Activated T-helper 1 cell treated with anti-CD3 and anti-CD28 coated beads, Interleukin-12 subunit alpha, Interleukin-12 subunit beta, Interleukin-2, Interleukin-4 antibody, amounts not matched to agents 30 ng/mL and 10 ng/mL and 1 ng/mL, durations not matched to agents 14 hours and 24 hours and 36 hours (primary cell): ENCODE measurements around the gene EP400. TPM values are rescaled to one million over a fixed set of nuclear protein-coding genes. Genes with fewer than 3 reads are reported as not detected.

Experiments used
- DNase-seq: peaks from one replicate; pipeline ENCODE4 v3.0.0; 2021; ENCODE audit warnings: low spot score
- H3K27ac Mint-ChIP-seq: one replicate; pipeline ENCODE4 v1.8.0; 2021; ENCODE audit warnings: mild to moderate bottlenecking, mixed read lengths
- H3K27me3 Mint-ChIP-seq: one replicate; pipeline ENCODE4 v1.8.0; 2022; ENCODE audit warnings: mild to moderate bottlenecking, moderate library complexity, mixed read lengths; ENCODE audit not compliant: insufficient read depth
- H3K36me3 Mint-ChIP-seq: one replicate; pipeline ENCODE4 v1.8.0; 2021; ENCODE audit warnings: low read depth, mixed read lengths
- H3K4me1 Mint-ChIP-seq: one replicate; pipeline ENCODE4 v1.8.0; 2021; ENCODE audit warnings: low read depth, mixed read lengths
- H3K4me3 Mint-ChIP-seq: one replicate; pipeline ENCODE4 v1.8.0; 2021; ENCODE audit warnings: mild to moderate bottlenecking, moderate library complexity, mixed read lengths
- H3K9me3 Mint-ChIP-seq: one replicate; pipeline ENCODE4 v1.8.0; 2021; ENCODE audit warnings: mixed read lengths
- intact Hi-C: fragments of 100-400 bp; cut with micrococcal nuclease; formaldehyde crosslinking; loops from one replicate; pipeline ENCODE4 v1.15.1; 2024
- total RNA-seq: library from RNA; stranded (reverse); gene quantifications from 2 replicates; pipeline ENCODE4 v1.2.3, GENCODE V29; 2022

Gene EP400
- total RNA-seq, 1 donor from 2014 or later: 66.6 TPM

DNA sequence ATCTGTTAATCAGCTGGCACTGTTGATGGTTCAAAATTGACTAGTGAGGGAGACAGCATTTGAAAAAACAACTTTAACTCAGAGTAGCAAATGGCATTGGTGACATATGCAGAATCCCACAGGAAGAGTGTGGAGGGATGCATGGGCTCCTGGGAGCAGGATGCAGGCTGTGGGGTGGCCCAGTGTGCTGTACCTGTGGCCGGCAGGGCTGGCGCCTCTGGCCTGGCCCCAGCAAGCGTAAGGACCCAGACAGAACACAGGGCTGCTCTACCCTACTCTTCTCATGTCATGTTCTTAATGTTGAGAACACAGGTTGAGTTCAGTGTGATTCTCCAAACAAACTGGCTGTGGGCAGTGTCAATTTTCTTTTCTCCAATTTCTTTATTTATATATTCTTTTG is 160.9 kb downstream of the EP400 start:
- H3K36me3 Mint-ChIP-seq: peaks cover 24% of the 10 kb centered on the region
- no peak overlapping the region for H3K27ac Mint-ChIP-seq
- H3K4me1 Mint-ChIP-seq: no peaks in the 10 kb centered on the region
- no peak overlapping the region for H3K4me3 Mint-ChIP-seq
- intact Hi-C loops: no loop called here
- DNase-seq: no peak
- no peaks in the 10 kb centered on the region for H3K27me3 Mint-ChIP-seq
- no peaks in the 10 kb centered on the region for H3K9me3 Mint-ChIP-seq

- peaks cover 22% of the 10 kb centered on the region for H3K36me3 Mint-ChIP-seq
- intact Hi-C loops: no loop called here
- H3K4me3 Mint-ChIP-seq: no peak overlapping the region
- no peak overlapping the region for H3K27ac Mint-ChIP-seq
- no peaks in the 10 kb centered on the region for H3K9me3 Mint-ChIP-seq
- H3K27me3 Mint-ChIP-seq: no peaks in the 10 kb centered on the region
- no peaks in the 10 kb centered on the region for H3K4me1 Mint-ChIP-seq
- DNase-seq: no peak
These were observed 162.0 kb downstream of the EP400 start for GRCh38 chr12:132111654-132112304.

DNA sequence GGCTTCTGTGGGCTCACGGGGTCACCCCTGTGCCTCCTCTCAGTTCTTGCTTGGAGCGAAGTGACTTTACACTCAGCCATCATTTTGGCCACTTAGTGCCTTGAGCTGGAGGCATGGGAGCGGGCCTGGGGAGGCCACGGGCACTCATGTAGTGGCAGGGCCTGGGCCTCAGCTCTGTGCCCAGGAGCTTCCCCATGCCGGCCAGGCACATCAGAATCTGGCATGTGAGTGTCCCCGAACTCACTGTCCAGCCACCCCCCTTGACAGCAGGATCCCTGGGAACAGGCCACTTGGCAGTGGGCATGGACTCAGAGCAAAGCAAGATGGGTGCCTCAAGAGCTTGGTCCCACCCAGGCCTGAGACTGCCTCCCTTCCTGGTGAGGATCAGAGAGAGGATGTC is 164.9 kb downstream of the EP400 start:
- Mint-ChIP-seq H3K9me3 (no peaks in the 10 kb centered on the region), H3K36me3 (peaks cover 13% of the 10 kb centered on the region), H3K27me3 (no peaks in the 10 kb centered on the region), H3K4me3 (no peak overlapping the region), H3K4me1 (no peaks in the 10 kb centered on the region), H3K27ac (no peak overlapping the region)
- intact Hi-C loops: no loop called here
- DNase-seq: no peak

GRCh38 chr12:132115500-132115899 is 165.8 kb downstream of the EP400 start:
- no peak overlapping the region for H3K4me3 Mint-ChIP-seq
- no peaks in the 10 kb centered on the region for H3K4me1 Mint-ChIP-seq
- peaks cover 9% of the 10 kb centered on the region for H3K36me3 Mint-ChIP-seq
- intact Hi-C loops: no loop called here
- no peak overlapping the region for H3K27ac Mint-ChIP-seq
- no peaks in the 10 kb centered on the region for H3K9me3 Mint-ChIP-seq
- H3K27me3 Mint-ChIP-seq: no peaks in the 10 kb centered on the region
- no peak for DNase-seq

DNA sequence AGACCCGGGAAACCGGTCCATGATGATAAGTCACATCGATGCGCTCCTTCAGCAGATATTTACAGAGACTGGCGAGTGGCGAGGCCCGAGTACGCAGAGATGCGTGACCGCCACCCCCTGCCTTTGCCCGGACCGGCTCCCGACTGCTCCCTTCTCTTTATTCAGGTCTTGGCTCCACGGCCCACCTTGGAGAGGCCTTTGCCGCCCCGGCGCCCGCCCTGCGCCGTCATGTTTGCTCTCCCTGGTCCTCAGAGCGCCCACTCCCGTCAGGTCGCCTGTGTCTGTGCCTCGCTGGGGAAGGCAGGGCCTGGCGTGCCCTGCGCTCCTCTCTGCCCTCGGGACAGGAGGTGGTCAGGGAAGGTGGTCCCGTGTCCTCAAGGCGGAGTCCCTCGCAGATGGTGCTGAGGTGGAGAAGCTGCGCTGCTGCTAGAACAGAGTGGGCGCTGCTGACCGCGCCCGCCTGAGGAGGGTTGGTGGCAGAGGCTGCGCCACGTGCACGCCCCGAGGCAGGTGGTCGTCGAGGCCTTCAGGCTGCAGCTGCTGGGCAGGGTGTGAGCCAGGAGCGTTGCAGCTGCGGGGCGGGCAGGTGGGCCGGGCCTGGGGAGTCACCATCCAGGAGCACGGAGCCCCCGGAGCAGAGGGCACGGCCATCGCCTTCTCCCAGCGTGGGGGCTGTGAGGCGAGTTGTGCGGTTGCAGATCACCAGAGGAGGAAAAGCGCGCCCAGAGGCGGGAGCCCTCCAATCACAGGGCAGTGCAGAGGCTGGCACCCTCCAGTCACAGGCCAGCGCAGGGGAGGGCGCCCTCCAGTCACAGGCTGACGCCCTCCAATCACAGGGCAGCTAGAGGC is 167.2 kb downstream of the EP400 start:
- Mint-ChIP-seq H3K9me3 (no peaks in the 10 kb centered on the region), H3K36me3 (peaks cover 2% of the 10 kb centered on the region), H3K27me3 (no peaks in the 10 kb centered on the region), H3K4me1 (no peaks in the 10 kb centered on the region), H3K4me3 (no peak overlapping the region), H3K27ac (no peak overlapping the region)
- intact Hi-C loops: no loop called here
- DNase-seq: no peak

GRCh38 chr12:132117558-132117875 is 167.8 kb downstream of the EP400 start:
- no peak for DNase-seq
- Mint-ChIP-seq H3K4me1 (no peaks in the 10 kb centered on the region), H3K9me3 (no peaks in the 10 kb centered on the region), H3K27ac (no peak overlapping the region), H3K27me3 (no peaks in the 10 kb centered on the region), H3K36me3 (peaks cover 2% of the 10 kb centered on the region), H3K4me3 (no peak overlapping the region)
- intact Hi-C loops: no loop called here

- Mint-ChIP-seq H3K9me3 (no peaks in the 10 kb centered on the region), H3K4me3 (no peak overlapping the region), H3K4me1 (no peaks in the 10 kb centered on the region), H3K36me3 (peaks cover 5% of the 10 kb centered on the region), H3K27ac (no peak overlapping the region), H3K27me3 (no peaks in the 10 kb centered on the region)
- intact Hi-C loops: no loop called here
- no peak for DNase-seq
These were observed 169.1 kb downstream of the EP400 start for GRCh38 chr12:132118876-132119275.

DNA sequence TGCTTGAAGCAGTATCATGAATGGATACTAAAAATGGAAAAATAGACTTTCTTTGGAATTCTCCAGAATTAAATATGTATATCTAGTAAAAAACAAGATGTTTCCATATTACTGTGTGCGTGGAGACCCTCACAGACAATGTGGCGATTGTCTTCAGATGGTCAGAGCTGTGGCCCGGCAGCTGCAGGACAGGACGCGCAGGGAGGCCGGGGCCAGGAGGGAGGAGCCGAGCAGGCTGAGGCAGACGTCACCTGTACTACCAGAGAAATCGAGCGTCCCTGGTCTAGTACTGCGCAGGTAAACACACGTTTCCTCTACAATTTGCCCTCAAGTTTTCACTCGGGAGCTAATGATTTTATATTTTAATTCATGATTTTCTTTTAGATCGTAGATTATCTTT is 171.5 kb downstream of the EP400 start:
- DNase-seq: no peak
- H3K36me3 Mint-ChIP-seq: peaks cover 11% of the 10 kb centered on the region
- no peaks in the 10 kb centered on the region for H3K27me3 Mint-ChIP-seq
- H3K4me3 Mint-ChIP-seq: no peak overlapping the region
- H3K27ac Mint-ChIP-seq: no peak overlapping the region
- H3K9me3 Mint-ChIP-seq: no peaks in the 10 kb centered on the region
- H3K4me1 Mint-ChIP-seq: no peaks in the 10 kb centered on the region
- intact Hi-C loops: no loop called here

DNA sequence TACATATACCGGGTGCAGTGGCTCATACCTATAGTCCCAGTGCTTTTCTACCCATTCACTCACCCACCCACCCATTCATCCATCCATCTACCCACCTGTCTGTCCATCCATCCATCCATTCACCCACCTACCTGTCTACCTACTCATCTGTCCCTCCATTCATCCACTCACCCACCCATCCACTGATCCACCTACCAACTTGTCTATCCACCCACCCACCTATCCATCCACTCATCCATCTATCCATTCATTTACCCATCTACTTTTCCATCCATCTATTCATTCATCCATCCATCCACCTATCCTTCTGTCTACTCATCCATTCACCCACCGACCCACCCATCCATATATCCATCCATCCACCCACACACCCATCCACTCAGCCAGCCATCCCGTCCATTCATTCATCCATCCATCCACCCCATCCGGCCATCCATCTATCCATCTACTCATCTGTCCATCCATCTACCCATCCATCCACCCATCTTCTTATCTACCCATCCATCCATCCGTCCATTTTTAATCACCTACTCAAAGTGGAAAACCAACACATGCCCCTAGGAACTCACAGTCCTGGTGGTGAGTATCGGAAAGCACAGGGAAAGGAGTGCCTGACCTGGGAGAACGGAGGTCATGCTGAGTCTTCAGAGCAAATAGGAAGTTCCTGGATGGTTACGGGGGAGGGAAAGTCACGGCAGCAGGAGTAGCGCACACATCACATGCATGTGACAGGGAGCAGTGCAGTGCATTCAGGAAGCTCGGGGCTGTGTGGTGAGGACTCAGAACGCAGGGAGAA is 174.4 kb downstream of the EP400 start:
- Mint-ChIP-seq H3K36me3 (peaks cover 24% of the 10 kb centered on the region), H3K9me3 (peaks cover 7% of the 10 kb centered on the region), H3K4me3 (no peak overlapping the region), H3K27me3 (no peaks in the 10 kb centered on the region), H3K4me1 (no peaks in the 10 kb centered on the region), H3K27ac (no peak overlapping the region)
- DNase-seq: no peak
- intact Hi-C loops: no loop called here

GRCh38 chr12:132124766-132125425 is 175.2 kb downstream of the EP400 start:
- no peak overlapping the region for H3K27ac Mint-ChIP-seq
- intact Hi-C loops: no loop called here
- DNase-seq: no peak
- no peaks in the 10 kb centered on the region for H3K27me3 Mint-ChIP-seq
- H3K4me3 Mint-ChIP-seq: no peak overlapping the region
- peaks cover 7% of the 10 kb centered on the region for H3K9me3 Mint-ChIP-seq
- no peaks in the 10 kb centered on the region for H3K4me1 Mint-ChIP-seq
- peaks cover 26% of the 10 kb centered on the region for H3K36me3 Mint-ChIP-seq

GRCh38 chr12:132125736-132126135 is 176.0 kb downstream of the EP400 start:
- no peak overlapping the region for H3K4me3 Mint-ChIP-seq
- H3K27me3 Mint-ChIP-seq: no peaks in the 10 kb centered on the region
- no peak overlapping the region for H3K27ac Mint-ChIP-seq
- DNase-seq: no peak
- H3K9me3 Mint-ChIP-seq: peaks cover 7% of the 10 kb centered on the region
- intact Hi-C loops: no loop called here
- H3K36me3 Mint-ChIP-seq: peaks cover 26% of the 10 kb centered on the region
- no peaks in the 10 kb centered on the region for H3K4me1 Mint-ChIP-seq

- DNase-seq: no peak
- Mint-ChIP-seq H3K9me3 (peaks cover 7% of the 10 kb centered on the region), H3K27ac (no peak overlapping the region), H3K4me3 (no peak overlapping the region), H3K27me3 (no peaks in the 10 kb centered on the region), H3K4me1 (no peaks in the 10 kb centered on the region), H3K36me3 (peaks cover 26% of the 10 kb centered on the region)
- intact Hi-C loops: no loop called here
These were observed 177.3 kb downstream of the EP400 start for GRCh38 chr12:132127041-132127440.

DNA sequence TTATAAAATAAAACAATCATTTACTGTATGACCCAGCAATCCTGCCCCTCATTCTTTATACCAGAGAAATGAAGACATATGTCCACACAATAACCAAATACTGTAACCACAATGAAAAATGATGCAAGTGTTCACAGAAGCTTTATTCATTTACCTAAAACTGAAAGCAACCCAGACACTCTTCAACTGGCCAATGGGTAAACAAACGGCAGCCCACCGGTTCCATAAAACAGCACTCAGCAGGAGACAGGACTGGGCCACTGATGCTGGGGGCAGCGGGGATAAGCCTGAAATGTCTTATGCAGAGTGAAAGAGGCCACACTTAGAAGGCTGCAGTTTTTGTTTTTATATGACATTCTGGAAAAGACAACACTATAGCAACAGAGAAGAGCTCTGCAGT is 179.3 kb downstream of the EP400 start:
- peaks cover 21% of the 10 kb centered on the region for H3K36me3 Mint-ChIP-seq
- H3K4me1 Mint-ChIP-seq: no peaks in the 10 kb centered on the region
- intact Hi-C loops: no loop called here
- H3K9me3 Mint-ChIP-seq: peaks cover 7% of the 10 kb centered on the region
- DNase-seq: no peak
- H3K27ac Mint-ChIP-seq: no peak overlapping the region
- no peaks in the 10 kb centered on the region for H3K27me3 Mint-ChIP-seq
- no peak overlapping the region for H3K4me3 Mint-ChIP-seq
